GM21528 (cell line): Measurements from ENCODE around the gene ABCA10.

Experiments used
- ATAC-seq: cut with Tn5 transposase; IDR thresholded peaks from one replicate; pipeline ENCODE4 v1.9.1; 2021; ENCODE audit warnings: mild to moderate bottlenecking, moderate library complexity; ENCODE audit not compliant: unreplicated experiment, low FRiP score

Gene ABCA10

GRCh38 chr17:69105907-69106730, 122.5 kb downstream of the ABCA10 start:
- ATAC-seq = no peak

GRCh38 chr17:69103557-69104233, 124.9 kb downstream of the ABCA10 start:
- no peak for ATAC-seq

GRCh38 chr17:69098625-69099024, 130.0 kb downstream of the ABCA10 start:
- no peak for ATAC-seq
